Activated CD4-positive, alpha-beta T cell treated with anti-CD3 and anti-CD28 coated beads, Interleukin-2, amount 10 ng/mL, durations not matched to agents 7 days and 5 days (primary cell): ENCODE data around the gene FNDC10. TPM values are rescaled to one million over a fixed set of nuclear protein-coding genes. Genes with fewer than 3 reads are reported as not detected.
A peak's percentile ranks its signal among the peaks of the same experiment; 100 is the strongest.
"Not testable (repeated sequence)": the region's sequence is repeated elsewhere in the genome, so short reads cannot be mapped to it uniquely, and the experiment has no call there.

Experiments used
- CTCF ChIA-PET: fragments of 350-600 bp; sonication (Branson Sonifier 250); formaldehyde crosslinking; loops from one replicate; lab custom pipeline; 2021; ENCODE audit warnings: antibody characterized with exemption; lab: Charles Lee
- POLR2A ChIA-PET: fragments of 350-600 bp; sonication (Branson Sonifier 250); formaldehyde crosslinking; loops from one replicate; lab custom pipeline; 2021; ENCODE audit warnings: antibody characterized with exemption; lab: Charles Lee
- DNase-seq: peaks from one replicate; pipeline ENCODE4 v3.0.0-alpha.2; 2020
- H3K27ac Mint-ChIP-seq: one replicate; pipeline ENCODE4 v1.8.0; 2021; ENCODE audit warnings: mild to moderate bottlenecking, moderate library complexity, mixed read lengths
- H3K27me3 Mint-ChIP-seq: one replicate; pipeline ENCODE4 v1.8.0; 2021; ENCODE audit warnings: mixed read lengths
- H3K36me3 Mint-ChIP-seq: one replicate; pipeline ENCODE4 v1.8.0; 2021; ENCODE audit warnings: low read depth, mixed read lengths
- H3K4me1 Mint-ChIP-seq: one replicate; pipeline ENCODE4 v1.8.0; 2021; ENCODE audit warnings: mixed read lengths
- H3K4me3 Mint-ChIP-seq: one replicate; pipeline ENCODE4 v1.8.0; 2021; ENCODE audit warnings: mild to moderate bottlenecking, moderate library complexity, mixed read lengths
- H3K9me3 Mint-ChIP-seq: one replicate; pipeline ENCODE4 v1.8.0; 2021; ENCODE audit warnings: mixed read lengths
- total RNA-seq, 2 experiments: library from RNA; stranded (reverse); gene quantifications; one replicate each; pipeline ENCODE4 v1.2.3, GENCODE V29; 2021

The FNDC10 gene
- total RNA-seq, 2 experiments from 2014 or later: 6.2 to 7.9 TPM

- H3K36me3 Mint-ChIP-seq: peaks cover 4% of the 10 kb centered on the region
- CTCF ChIA-PET: interaction anchor here (1.8 kb wide), 1 partner anchor 9 kb away, joined by 6 read pairs; no protein-coding TSS in a partner anchor
- peaks cover 7% of the 10 kb centered on the region for H3K4me1 Mint-ChIP-seq
- H3K27me3 Mint-ChIP-seq: peaks cover 8% of the 10 kb centered on the region
- H3K27ac Mint-ChIP-seq: no peak overlapping the region
- DNase-seq: no peak
- H3K9me3 Mint-ChIP-seq: no peaks in the 10 kb centered on the region
- POLR2A ChIA-PET: no interaction called here
- H3K4me3 Mint-ChIP-seq: peak overlapping the region; percentile 77
Measured at GRCh38 chr1:1598051-1598719, 1.8 kb downstream of the FNDC10 start.

GRCh38 chr1:1597275-1597930, 2.5 kb downstream of the FNDC10 start:
- H3K27me3 Mint-ChIP-seq: peaks cover 8% of the 10 kb centered on the region
- no peak overlapping the region for H3K4me3 Mint-ChIP-seq
- peaks cover 4% of the 10 kb centered on the region for H3K36me3 Mint-ChIP-seq
- DNase-seq: no peak
- ChIA-PET CTCF (interaction anchor here (0.7 to 1.8 kb wide), 4 partner anchors 10 to 68 kb away, joined by 3 to 6 read pairs (median 4); no protein-coding TSS in a partner anchor), POLR2A (no interaction called here)
- no peaks in the 10 kb centered on the region for H3K9me3 Mint-ChIP-seq
- H3K27ac Mint-ChIP-seq: no peak overlapping the region
- H3K4me1 Mint-ChIP-seq: peaks cover 7% of the 10 kb centered on the region

- ChIA-PET POLR2A (no interaction called here), CTCF (interaction anchor here (0.7 to 1.8 kb wide), 4 partner anchors 10 to 67 kb away, joined by 3 to 6 read pairs (median 4); no protein-coding TSS in a partner anchor)
- no peak overlapping the region for H3K27ac Mint-ChIP-seq
- H3K9me3 Mint-ChIP-seq: no peaks in the 10 kb centered on the region
- peaks cover 7% of the 10 kb centered on the region for H3K4me1 Mint-ChIP-seq
- H3K36me3 Mint-ChIP-seq: peaks cover 4% of the 10 kb centered on the region
- peaks cover 8% of the 10 kb centered on the region for H3K27me3 Mint-ChIP-seq
- H3K4me3 Mint-ChIP-seq: no peak overlapping the region
- no peak for DNase-seq
Measured at GRCh38 chr1:1596493-1597274, 3.3 kb downstream of the FNDC10 start.

- POLR2A ChIA-PET, H3K36me3 Mint-ChIP-seq, H3K27ac Mint-ChIP-seq, H3K4me3 Mint-ChIP-seq, H3K9me3 Mint-ChIP-seq, DNase-seq, H3K4me1 Mint-ChIP-seq, H3K27me3 Mint-ChIP-seq, CTCF ChIA-PET: not testable (repeated sequence)
Measured at GRCh38 chr1:1595341-1595740, 4.6 kb downstream of the FNDC10 start.

- Mint-ChIP-seq H3K27me3 (peaks cover 8% of the 10 kb centered on the region), H3K9me3 (no peaks in the 10 kb centered on the region), H3K4me1 (peaks cover 7% of the 10 kb centered on the region), H3K4me3 (no peak overlapping the region), H3K36me3 (peaks cover 4% of the 10 kb centered on the region), H3K27ac (no peak overlapping the region)
- DNase-seq: no peak
- CTCF ChIA-PET: interaction anchor here (0.8 to 1.5 kb wide), 2 partner anchors 19 to 166 kb away, joined by 3 read pairs; no protein-coding TSS in a partner anchor
- POLR2A ChIA-PET: no interaction called here
Measured at GRCh38 chr1:1594602-1595260, 5.2 kb downstream of the FNDC10 start.

GRCh38 chr1:1593834-1594601, 5.9 kb downstream of the FNDC10 start:
- Mint-ChIP-seq H3K9me3 (no peaks in the 10 kb centered on the region), H3K27ac (no peak overlapping the region), H3K36me3 (peaks cover 4% of the 10 kb centered on the region), H3K4me1 (peaks cover 5% of the 10 kb centered on the region), H3K27me3 (peaks cover 6% of the 10 kb centered on the region), H3K4me3 (no peak overlapping the region)
- ChIA-PET CTCF (interaction anchor here (0.8 to 1.5 kb wide), 2 partner anchors 20 to 166 kb away, joined by 3 read pairs; no protein-coding TSS in a partner anchor), POLR2A (no interaction called here)
- DNase-seq: no peak

- Mint-ChIP-seq H3K27me3 (no peaks in the 10 kb centered on the region), H3K4me1 (no peaks in the 10 kb centered on the region), H3K4me3 (no peak overlapping the region), H3K27ac (no peak overlapping the region), H3K9me3 (no peaks in the 10 kb centered on the region), H3K36me3 (no peaks in the 10 kb centered on the region)
- POLR2A ChIA-PET: no interaction called here
- CTCF ChIA-PET: no interaction called here
- no peak for DNase-seq
Measured at GRCh38 chr1:1591452-1591851, 8.5 kb downstream of the FNDC10 start.

GRCh38 chr1:1583347-1584010, 16.5 kb downstream of the FNDC10 start:
- no peak for DNase-seq
- Mint-ChIP-seq H3K27ac (peak overlapping the region; percentile 66), H3K27me3 (peaks cover 15% of the 10 kb centered on the region), H3K4me1 (peaks cover 5% of the 10 kb centered on the region), H3K9me3 (no peaks in the 10 kb centered on the region), H3K36me3 (no peaks in the 10 kb centered on the region), H3K4me3 (no peak overlapping the region)
- POLR2A ChIA-PET: no interaction called here
- CTCF ChIA-PET: interaction anchor here (0.7 kb wide), 1 partner anchor 176 kb away, joined by 3 read pairs; the partner anchor contains the start of gene MRPL20

- H3K27ac Mint-ChIP-seq: no peak overlapping the region
- ChIA-PET CTCF (interaction anchor here (0.7 kb wide), 1 partner anchor 176 kb away, joined by 3 read pairs; the partner anchor contains the start of gene MRPL20), POLR2A (no interaction called here)
- no peaks in the 10 kb centered on the region for H3K9me3 Mint-ChIP-seq
- H3K4me3 Mint-ChIP-seq: no peak overlapping the region
- peaks cover 15% of the 10 kb centered on the region for H3K27me3 Mint-ChIP-seq
- no peak for DNase-seq
- no peaks in the 10 kb centered on the region for H3K36me3 Mint-ChIP-seq
- H3K4me1 Mint-ChIP-seq: peaks cover 5% of the 10 kb centered on the region
Measured at GRCh38 chr1:1582585-1583346, 17.2 kb downstream of the FNDC10 start.

- Mint-ChIP-seq H3K27ac (no peak overlapping the region), H3K27me3 (peaks cover 15% of the 10 kb centered on the region), H3K9me3 (no peaks in the 10 kb centered on the region), H3K4me1 (peaks cover 13% of the 10 kb centered on the region), H3K36me3 (peaks cover 5% of the 10 kb centered on the region), H3K4me3 (no peak overlapping the region)
- DNase-seq: no peak
- ChIA-PET POLR2A (no interaction called here), CTCF (interaction anchor here (0.6 to 1.6 kb wide), 6 partner anchors 10 to 307 kb away, joined by 3 to 4 read pairs (median 3); partner anchors contain the start of gene MIB2)
Measured at GRCh38 chr1:1578371-1578940, 21.5 kb downstream of the FNDC10 start.
